Dermis microvascular lymphatic vessel endothelial cell (primary cell): Measurements from ENCODE around the gene COL25A1. TPM values are rescaled to one million over a fixed set of nuclear protein-coding genes. Genes with fewer than 3 reads are reported as not detected.
A peak's percentile ranks its signal among the peaks of the same experiment; 100 is the strongest.

Experiments
- DNase-seq, 2 donors: peaks; one replicate each; pipeline versions ENCODE4 v3.0.0 to v3.0.0-alpha.2; 2010; ENCODE audit warnings: low read depth in 2 of 2
- total RNA-seq: library from RNA; depleted of rRNA; stranded (reverse); fragments of >200 nt; gene quantifications from 2 replicates; pipeline ENCODE4 v1.2.1, GENCODE V29; 2014

Gene COL25A1
- total RNA-seq, 1 donor from 2014 or later: 0.13 TPM

DNA sequence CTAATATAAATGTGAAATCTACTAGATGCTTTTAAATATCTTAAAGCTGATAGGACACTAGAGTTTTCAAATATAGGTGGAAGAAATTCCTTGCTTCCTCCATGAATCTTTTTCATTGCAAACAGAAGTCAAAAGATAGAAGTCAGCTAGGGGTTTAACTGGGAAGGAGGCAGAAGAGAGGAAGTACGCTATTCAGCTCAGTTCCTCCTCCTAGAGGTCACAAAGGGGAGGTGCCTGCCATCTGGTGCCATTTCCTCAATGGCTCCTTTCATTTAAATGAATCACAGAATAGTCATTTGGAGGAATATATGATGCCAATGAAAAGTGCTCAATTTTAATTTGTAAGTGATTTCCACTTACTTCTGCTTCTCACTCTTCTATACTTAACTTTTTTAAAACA, 8.5 kb downstream of the COL25A1 start:
- DNase-seq: no peak

- no peak for DNase-seq
Measured at GRCh38 chr4:109291707-109292238, 10.7 kb downstream of the COL25A1 start.

GRCh38 chr4:109290918-109291317, 11.5 kb downstream of the COL25A1 start:
- no peak for DNase-seq

GRCh38 chr4:109278594-109279031, 23.8 kb downstream of the COL25A1 start:
- no peak for DNase-seq

DNA sequence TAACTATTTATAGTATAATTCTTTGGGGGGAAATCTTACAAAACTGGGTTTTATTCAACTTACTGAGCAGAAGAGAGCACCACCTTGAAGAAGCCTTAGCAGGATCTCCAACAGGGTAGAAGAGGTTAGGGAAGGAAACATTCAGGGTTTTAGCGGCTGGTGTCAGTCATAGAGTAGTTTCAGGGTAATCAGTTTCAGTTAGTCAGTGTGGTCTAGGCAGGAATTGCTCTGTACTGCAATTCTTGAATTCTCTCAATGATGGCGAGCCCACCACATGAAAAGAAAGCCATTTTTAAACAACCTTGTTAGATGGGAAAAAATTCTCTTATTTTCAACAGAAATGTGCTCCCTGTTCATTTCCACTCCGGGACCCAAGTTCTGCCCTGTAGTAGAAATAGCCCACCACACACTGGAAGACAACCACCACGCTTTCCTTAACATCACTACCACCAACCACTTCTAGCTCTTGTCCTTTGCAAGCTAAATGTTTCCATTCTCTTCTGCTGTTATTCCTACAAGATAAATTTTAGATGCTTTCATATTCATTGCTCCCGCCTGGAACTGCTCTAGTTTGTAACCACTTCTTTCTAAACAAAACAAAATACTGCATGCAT, 25.9 kb downstream of the COL25A1 start:
- DNase-seq: no peak

GRCh38 chr4:109275066-109275745, 27.3 kb downstream of the COL25A1 start:
- no peak for DNase-seq

GRCh38 chr4:109266891-109267290, 35.6 kb downstream of the COL25A1 start:
- DNase-seq: no peak

DNA sequence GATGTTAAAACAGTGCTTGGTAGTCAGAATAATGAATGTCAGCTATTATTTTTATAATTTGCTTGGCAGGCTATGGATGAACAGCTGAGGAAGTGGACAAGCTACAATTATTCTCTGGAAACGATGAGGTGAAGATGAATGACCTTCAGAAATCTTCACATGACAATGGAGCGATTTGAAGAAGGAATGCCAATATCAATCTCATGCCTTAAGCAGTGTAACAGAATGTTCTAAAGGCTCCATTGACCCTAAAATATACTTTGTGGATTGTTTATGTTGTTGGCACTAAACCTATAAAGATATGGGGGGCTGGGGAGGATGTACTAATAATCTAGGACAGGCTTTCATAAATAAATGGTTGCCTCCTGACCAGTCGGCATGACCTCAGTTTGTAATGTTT, 36.2 kb downstream of the COL25A1 start:
- no peak for DNase-seq

- DNase-seq: no peak
Measured at GRCh38 chr4:109263721-109264120, 38.7 kb downstream of the COL25A1 start.

- DNase-seq: no peak
Measured at GRCh38 chr4:109256818-109257217, 45.6 kb downstream of the COL25A1 start.

- DNase-seq: no peak
Measured at GRCh38 chr4:109254845-109255244, 47.6 kb downstream of the COL25A1 start.

GRCh38 chr4:109251396-109251795, 51.1 kb downstream of the COL25A1 start:
- DNase-seq: peak in 1 of 2 donors; percentile 33

- DNase-seq: no peak
Measured at GRCh38 chr4:109248322-109248900, 54.0 kb downstream of the COL25A1 start.

GRCh38 chr4:109243871-109244270, 58.6 kb downstream of the COL25A1 start:
- no peak for DNase-seq

GRCh38 chr4:109238746-109239145, 63.7 kb downstream of the COL25A1 start:
- no peak for DNase-seq

- no peak for DNase-seq
Measured at GRCh38 chr4:109235683-109236082, 66.8 kb downstream of the COL25A1 start.

- DNase-seq: no peak
Measured at GRCh38 chr4:109234596-109234995, 67.9 kb downstream of the COL25A1 start.

DNA sequence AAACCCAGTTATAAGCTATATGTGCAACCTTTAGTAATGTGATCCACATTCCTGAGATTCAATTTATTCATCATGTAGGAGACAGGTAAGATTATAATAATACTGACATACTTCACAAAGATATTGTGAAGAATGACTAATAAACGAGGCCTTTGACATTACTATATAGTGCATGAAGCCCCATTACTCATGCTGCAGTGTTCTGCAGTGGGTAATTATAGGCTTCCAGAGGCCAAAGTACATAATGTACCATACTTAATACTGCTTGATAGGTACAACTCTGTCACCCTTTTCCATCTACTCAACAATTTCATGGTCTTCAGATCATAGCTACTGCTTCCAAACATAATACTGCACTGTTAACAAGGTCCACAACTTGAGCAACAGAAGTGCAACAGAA, 68.9 kb downstream of the COL25A1 start:
- peak in 1 of 2 donors; percentile 3 for DNase-seq

GRCh38 chr4:109232681-109233080, 69.8 kb downstream of the COL25A1 start:
- DNase-seq: no peak

DNA sequence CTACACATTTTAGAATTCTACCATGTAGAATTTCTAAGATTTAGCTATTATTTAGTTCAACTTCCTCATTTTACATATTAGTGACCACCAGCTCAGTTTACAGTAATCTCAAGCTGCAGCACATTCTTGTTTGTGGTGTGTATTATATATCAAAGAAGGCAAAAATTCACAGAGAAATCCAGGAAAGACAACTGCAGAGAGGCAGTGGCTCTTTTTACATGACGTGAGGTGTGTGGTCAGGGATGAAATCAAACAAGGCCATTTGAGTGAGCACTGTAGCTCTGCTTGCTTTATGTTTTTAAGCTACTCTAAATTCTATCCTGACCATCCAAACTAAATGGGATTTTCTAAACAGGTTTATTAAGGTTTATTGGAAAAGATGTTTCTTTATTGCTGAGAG, 71.1 kb downstream of the COL25A1 start:
- no peak for DNase-seq

DNA sequence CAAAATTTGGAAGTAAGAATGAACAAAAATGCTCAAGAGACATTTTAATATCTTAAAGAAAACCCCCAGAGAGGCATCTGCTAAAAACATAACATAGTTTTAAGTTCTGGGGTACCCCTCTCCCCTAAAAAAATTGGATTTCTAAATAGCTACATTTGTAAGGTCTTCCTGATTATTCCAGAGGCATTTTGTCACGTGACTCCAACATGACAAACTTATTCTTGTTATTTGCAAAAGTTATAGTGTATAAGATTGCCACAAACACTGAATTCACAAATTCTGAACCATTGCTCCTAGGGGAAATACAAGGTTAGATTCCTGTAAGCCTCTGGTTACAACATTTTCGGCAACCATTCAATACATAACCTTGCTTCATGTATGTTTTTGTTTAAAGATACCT, 73.4 kb downstream of the COL25A1 start:
- DNase-seq: no peak

- DNase-seq: no peak
Measured at GRCh38 chr4:109218288-109218687, 84.2 kb downstream of the COL25A1 start.
